GM12864 (cell line): Measurements from ENCODE around the gene SEC16B.

Source experiments
- DNase-seq: peaks from one replicate; pipeline ENCODE4 v3.0.0-alpha.2; 2011; ENCODE audit warnings: low read depth
- H3K4me3 ChIP-seq: 2 replicates; pipeline ENCODE4 v1.5.1; 2011; ENCODE audit warnings: mild to moderate bottlenecking, low read depth, low read length, control low read depth
- TF ChIP-seq, protein P1 (sequence below): IDR thresholded peaks from 2 replicates; pipeline ENCODE4 v1.5.1; 2011; ENCODE audit warnings: low read depth, mild to moderate bottlenecking, moderate library complexity, low read length, control low read depth, inconsistent platforms; ENCODE audit errors: missing control alignments

Gene SEC16B

DNA sequence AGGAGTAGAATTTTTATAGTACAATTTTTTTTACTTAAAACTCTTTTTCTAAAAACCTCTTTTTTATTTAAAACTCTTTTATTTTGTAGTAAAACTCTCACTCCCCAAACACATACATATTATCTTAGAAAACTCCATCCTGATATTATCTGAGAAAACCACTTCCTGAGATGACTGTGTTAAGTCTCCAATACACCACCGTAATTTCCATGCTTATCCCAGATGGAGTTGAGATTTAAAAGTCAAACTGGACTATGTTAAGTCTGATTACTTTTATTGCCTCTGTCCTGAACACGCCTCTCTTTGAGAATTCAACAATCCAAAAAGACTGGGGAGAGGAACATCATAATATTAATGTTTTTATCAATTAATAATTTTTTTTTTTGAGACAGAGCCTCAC is 3.7 kb downstream of the SEC16B start:
- no peak overlapping the region for H3K4me3 ChIP-seq
- TF ChIP-seq, protein P1, sequence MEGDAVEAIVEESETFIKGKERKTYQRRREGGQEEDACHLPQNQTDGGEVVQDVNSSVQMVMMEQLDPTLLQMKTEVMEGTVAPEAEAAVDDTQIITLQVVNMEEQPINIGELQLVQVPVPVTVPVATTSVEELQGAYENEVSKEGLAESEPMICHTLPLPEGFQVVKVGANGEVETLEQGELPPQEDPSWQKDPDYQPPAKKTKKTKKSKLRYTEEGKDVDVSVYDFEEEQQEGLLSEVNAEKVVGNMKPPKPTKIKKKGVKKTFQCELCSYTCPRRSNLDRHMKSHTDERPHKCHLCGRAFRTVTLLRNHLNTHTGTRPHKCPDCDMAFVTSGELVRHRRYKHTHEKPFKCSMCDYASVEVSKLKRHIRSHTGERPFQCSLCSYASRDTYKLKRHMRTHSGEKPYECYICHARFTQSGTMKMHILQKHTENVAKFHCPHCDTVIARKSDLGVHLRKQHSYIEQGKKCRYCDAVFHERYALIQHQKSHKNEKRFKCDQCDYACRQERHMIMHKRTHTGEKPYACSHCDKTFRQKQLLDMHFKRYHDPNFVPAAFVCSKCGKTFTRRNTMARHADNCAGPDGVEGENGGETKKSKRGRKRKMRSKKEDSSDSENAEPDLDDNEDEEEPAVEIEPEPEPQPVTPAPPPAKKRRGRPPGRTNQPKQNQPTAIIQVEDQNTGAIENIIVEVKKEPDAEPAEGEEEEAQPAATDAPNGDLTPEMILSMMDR, result no peak
- DNase-seq, result no peak

DNA sequence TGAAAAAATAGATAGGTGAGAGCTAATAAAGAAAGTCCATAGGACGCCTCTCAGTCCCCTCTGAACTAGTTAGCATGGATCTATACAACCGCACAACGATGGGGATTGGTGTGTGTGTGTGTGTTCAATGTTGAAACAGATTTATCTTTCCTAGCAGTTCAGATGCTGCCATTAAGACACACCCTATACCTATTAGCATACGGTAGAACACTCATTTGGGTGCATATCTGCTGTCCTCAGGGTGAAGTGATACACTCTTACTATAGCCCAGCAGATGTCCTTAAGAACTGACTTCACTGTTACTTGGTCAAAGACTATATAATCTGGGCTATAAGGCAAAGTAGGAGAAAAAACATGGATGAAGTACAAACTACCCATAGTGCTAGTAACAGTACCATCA is 4.6 kb downstream of the SEC16B start:
- H3K4me3 ChIP-seq, result no peak overlapping the region
- TF ChIP-seq, protein P1, result no peak
- no peak for DNase-seq

DNA sequence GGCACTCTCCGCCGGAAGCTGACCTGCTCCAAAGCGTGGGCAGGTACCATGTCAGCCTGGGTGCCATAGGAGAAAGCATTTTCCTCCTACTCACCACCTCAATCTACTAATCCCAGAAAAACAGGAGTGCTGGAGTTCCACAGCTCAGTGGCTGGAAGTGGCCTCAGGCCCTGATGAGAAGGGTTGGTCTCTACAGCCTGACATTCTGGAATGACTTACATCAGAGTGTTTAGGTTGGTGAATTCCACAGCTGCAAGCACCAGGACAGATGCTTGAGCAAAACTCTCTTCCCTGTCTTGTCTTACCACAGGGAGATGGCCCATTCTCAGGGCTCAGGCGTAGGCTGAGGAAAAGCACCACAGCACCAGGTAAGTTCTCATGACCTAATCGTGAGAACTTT is 5.5 kb downstream of the SEC16B start:
- H3K4me3 ChIP-seq, result no peak overlapping the region
- TF ChIP-seq, protein P1, result no peak
- no peak for DNase-seq

DNA sequence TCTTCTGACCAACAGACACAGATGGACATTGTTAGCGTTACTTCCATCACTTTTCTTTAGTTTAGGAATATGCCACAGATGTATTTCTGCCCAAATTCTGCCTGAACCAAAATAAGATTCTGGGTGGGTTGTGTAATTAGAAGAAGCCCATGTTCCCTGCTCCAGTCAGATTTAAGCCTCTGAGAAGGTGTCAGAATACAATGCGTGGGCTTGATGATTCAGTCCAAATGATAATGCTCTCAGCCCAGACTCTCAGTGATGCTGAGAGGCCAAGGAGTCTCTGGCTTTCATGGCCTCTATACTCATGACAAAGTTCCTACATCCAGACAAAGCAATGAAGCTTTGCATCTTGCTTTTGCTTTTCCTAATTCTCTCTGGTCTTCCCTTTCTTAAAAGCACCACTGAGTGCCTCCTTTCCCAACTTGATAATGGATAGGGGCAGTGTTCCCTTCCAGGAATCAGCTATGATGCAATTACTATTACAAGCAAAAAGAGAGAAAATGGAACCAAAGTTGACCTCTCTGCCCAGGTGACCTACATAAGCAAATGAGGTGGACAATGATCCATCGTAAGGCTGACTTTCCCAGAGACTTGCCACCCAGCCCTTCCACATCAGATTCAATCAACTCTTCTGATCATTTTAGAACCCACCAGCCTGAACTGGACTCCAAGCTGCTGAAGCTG is 8.8 kb downstream of the SEC16B start:
- TF ChIP-seq, protein P1, result no peak

DNA sequence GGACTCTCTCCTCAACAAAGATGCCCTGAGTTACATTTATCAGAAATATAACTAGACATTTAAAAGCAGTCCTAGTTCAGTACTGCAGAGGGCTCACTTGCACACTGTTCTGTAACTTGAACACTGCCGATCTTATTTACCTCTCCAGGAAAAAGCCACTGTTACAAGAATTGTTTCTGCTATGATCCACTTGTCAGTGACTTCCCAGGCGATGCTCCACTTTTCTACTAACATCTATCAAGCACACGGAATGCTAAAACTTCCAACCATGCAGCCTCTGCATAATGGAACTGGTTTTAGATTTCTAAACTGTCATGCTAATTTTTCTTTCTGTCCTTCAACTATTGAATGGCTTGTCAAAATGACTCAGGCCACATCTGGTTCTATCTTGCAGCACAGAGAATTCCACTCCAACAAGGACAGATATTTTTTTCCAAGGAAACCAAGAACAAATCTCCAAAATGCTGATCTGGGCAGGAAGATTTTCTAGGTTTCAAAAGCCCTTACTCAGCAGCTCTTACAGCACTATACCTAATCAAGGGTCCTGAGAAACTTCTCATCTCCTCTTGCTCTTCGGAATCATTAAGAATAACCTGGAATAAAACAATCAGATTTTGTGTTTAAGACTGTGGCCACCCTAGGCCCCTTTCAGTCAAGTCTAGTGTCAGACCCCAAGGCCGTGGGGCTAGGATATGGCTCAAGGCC is 9.9 kb downstream of the SEC16B start:
- no peak overlapping the region for H3K4me3 ChIP-seq
- TF ChIP-seq, protein P1, result no peak
- no peak for DNase-seq

More for the DNA sequence above, 8.8 kb downstream of the SEC16B start:
- no peak for DNase-seq
- no peak overlapping the region for H3K4me3 ChIP-seq

DNA sequence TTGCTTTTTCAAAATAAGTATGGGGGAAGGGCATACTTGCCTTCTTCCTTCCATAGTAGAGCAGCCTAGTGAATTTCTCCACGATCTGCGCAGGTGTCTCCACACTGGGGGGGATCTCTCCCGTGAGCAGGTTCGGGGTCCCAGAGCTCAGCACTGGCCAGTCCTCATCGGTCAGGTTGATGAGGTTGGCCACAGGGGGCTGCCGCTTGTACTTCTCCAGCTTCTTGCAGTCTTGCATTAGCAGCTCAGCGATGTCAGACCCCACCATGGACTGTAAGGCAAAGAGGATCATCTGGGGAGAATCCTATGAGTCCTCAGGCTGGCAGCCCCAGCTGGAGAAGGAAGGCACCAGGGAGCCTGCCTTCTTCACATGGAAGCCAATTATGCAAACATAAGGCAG is 11.8 kb downstream of the SEC16B start:
- no peak overlapping the region for H3K4me3 ChIP-seq
- DNase-seq, result no peak
- TF ChIP-seq, protein P1, result no peak
